WERI-Rb-1 (cell line): ENCODE results near the gene ATP10A.

Experiments
- DNase-seq: peaks from one replicate; pipeline ENCODE4 v3.0.0-alpha.2; 2020
- H3K27ac ChIP-seq: fragments of 250-450 bp; sonication (Bioruptor Pico); 2 replicates; pipeline ENCODE4 v1.5.1; 2020; ENCODE audit warnings: mild to moderate bottlenecking, moderate library complexity
- H3K27me3 ChIP-seq: fragments of 250-450 bp; sonication (Bioruptor Pico); 2 replicates; pipeline ENCODE4 v1.5.1; 2021; ENCODE audit warnings: mild to moderate bottlenecking, low read depth, moderate library complexity; ENCODE audit not compliant: insufficient read depth, severe bottlenecking
- H3K36me3 ChIP-seq: fragments of 250-450 bp; sonication (Bioruptor Pico); 2 replicates; pipeline ENCODE4 v1.5.1; 2020; ENCODE audit warnings: mild to moderate bottlenecking, moderate library complexity
- H3K4me3 ChIP-seq: 2 replicates; pipeline ENCODE4 v1.5.1; 2011; ENCODE audit warnings: low read depth, mild to moderate bottlenecking, control low read depth, low read length
- H3K9me3 ChIP-seq: fragments of 250-450 bp; sonication (Bioruptor Pico); 2 replicates; pipeline ENCODE4 v1.5.1; 2021; ENCODE audit warnings: mild to moderate bottlenecking, moderate library complexity; ENCODE audit not compliant: severe bottlenecking
- TF ChIP-seq, protein P1 (sequence below): IDR thresholded peaks from 2 replicates; pipeline ENCODE4 v1.5.1; 2011; ENCODE audit warnings: low read depth, mild to moderate bottlenecking, control low read depth, inconsistent platforms, low read length

ATP10A gene

DNA sequence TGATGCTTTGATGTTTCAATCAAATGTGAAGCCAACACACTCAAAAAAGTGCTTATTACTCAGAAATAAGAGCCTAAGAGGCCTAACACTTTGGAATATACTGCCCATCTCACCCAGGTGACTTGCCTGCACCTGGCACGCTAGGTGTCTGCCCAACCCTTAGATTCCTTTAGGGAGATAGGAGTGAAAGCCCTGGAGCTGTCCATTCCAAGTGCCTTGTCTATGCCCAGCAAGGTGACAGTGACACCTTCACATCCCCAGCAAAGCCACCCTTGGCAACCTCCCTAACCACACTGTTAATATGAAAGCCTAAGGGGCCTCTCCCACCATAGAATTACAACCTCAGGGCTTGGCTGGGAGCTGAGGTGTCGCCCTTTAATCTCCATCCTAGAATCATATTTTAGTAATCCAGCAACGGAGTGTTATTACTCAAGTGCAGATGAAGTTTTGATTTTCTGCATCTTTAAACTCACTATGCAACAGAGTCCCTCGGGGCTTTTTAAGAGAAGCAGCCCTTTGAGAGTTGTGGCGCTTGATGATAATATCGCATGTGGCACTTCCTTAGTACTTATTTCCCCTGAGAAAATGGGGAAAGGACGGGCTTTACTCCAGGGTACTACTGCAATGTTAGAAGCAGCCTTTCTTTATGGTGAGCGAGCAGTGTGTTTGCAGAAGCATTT is 24.8 kb downstream of the ATP10A start:
- Histone ChIP-seq H3K27me3 (no peaks in the 10 kb centered on the region), H3K9me3 (no peaks in the 10 kb centered on the region), H3K36me3 (no peaks in the 10 kb centered on the region), H3K27ac (no peak overlapping the region), H3K4me3 (no peak overlapping the region)
- no peak for DNase-seq
- TF ChIP-seq, protein P1, sequence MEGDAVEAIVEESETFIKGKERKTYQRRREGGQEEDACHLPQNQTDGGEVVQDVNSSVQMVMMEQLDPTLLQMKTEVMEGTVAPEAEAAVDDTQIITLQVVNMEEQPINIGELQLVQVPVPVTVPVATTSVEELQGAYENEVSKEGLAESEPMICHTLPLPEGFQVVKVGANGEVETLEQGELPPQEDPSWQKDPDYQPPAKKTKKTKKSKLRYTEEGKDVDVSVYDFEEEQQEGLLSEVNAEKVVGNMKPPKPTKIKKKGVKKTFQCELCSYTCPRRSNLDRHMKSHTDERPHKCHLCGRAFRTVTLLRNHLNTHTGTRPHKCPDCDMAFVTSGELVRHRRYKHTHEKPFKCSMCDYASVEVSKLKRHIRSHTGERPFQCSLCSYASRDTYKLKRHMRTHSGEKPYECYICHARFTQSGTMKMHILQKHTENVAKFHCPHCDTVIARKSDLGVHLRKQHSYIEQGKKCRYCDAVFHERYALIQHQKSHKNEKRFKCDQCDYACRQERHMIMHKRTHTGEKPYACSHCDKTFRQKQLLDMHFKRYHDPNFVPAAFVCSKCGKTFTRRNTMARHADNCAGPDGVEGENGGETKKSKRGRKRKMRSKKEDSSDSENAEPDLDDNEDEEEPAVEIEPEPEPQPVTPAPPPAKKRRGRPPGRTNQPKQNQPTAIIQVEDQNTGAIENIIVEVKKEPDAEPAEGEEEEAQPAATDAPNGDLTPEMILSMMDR: no peak

DNA sequence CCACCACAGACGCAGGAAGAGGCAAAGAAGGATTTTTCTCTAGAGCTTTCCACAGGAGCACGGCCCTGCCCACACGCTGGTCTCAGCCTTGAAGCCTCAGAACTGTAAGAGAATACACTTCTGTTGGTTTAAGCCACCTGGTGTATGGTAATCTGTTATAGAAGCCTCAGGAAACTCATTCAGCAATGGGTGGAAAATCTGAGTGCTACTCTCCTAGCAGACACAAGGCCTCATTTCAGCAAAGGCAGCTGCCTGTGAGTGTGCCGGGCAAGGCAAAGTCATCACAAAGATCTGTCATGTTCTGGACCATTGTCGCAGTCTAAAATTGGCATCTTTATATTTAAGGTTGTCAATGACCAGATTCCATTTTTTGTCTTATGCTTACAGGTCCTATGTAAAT is 31.0 kb downstream of the ATP10A start:
- TF ChIP-seq, protein P1: no peak
- DNase-seq: no peak
- H3K4me3 ChIP-seq: no peak overlapping the region
- no peak overlapping the region for H3K27ac ChIP-seq
- H3K9me3 ChIP-seq: no peaks in the 10 kb centered on the region
- H3K27me3 ChIP-seq: no peaks in the 10 kb centered on the region
- no peaks in the 10 kb centered on the region for H3K36me3 ChIP-seq

DNA sequence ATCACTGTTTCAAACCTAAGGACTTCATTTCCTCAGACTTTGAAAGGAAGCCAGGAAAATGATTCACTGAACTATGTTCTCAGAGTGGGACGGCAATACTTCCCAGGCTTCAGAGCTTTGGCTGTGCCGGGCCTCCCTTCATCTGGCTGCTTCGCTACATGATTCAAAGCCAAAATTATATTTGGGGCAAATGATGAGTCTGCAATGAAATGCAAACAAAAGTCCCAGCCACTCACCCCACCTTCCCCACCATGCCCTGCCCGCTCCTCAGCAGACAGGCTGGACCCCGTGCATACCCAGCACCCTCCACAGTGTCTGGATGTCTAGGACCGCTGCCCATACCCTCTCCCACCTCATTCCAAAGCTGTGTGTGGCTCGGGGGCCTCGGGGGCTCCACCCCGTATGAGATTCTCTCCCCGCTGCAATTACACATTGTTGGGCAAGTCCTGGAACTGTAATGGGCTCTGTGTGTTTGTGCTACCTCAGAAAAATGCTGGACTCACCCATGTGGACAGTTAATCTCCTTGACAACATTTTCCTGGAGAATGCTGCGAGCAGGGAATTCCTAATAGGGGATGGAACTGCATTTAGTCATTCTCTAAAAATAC is 32.2 kb downstream of the ATP10A start:
- H3K27ac ChIP-seq: no peak overlapping the region
- H3K27me3 ChIP-seq: no peaks in the 10 kb centered on the region
- no peak overlapping the region for H3K4me3 ChIP-seq
- TF ChIP-seq, protein P1: no peak
- no peaks in the 10 kb centered on the region for H3K36me3 ChIP-seq
- no peak for DNase-seq
- H3K9me3 ChIP-seq: no peaks in the 10 kb centered on the region

DNA sequence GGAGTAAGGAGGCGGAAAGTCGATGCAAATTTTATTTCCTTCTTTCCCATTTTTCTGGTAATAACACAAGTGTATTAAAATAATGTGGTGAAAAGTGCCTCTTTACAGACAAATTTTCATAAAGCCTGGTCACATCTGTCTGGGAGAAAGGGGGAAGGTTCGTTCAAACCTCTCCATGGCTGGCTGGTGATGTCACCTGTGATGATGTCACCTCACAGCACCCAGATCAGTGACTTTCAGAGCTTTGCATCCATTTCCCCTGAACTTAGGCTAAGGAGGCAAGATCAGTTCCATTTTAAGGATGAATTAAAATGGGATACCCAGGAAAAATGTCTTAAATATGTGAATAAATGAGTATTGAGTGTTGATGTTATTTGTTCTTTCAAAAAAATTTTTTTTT is 34.1 kb downstream of the ATP10A start:
- Histone ChIP-seq H3K27me3 (no peaks in the 10 kb centered on the region), H3K36me3 (no peaks in the 10 kb centered on the region), H3K4me3 (no peak overlapping the region), H3K9me3 (no peaks in the 10 kb centered on the region), H3K27ac (no peak overlapping the region)
- TF ChIP-seq, protein P1: no peak
- no peak for DNase-seq

DNA sequence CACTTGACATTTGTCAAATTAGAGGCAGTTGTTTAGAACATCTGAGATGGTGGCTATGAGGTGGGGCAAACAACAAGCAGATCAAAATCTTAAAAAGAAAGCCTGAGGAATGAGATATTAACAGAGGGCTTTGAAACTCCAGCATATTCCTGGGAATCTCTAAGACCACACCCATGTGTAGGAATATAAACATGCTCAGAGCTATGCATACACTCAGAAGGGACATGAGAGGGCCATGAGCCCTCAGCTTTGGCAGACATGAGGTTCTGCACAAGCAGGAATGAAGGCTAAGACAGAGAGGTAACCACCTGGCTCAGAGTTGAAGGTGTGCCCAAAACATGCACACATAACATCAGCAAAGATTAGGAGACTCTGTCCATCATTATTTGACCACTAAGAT is 37.9 kb downstream of the ATP10A start:
- H3K27ac ChIP-seq: no peak overlapping the region
- TF ChIP-seq, protein P1: no peak
- H3K36me3 ChIP-seq: no peaks in the 10 kb centered on the region
- no peaks in the 10 kb centered on the region for H3K27me3 ChIP-seq
- no peak for DNase-seq
- no peaks in the 10 kb centered on the region for H3K9me3 ChIP-seq
- no peak overlapping the region for H3K4me3 ChIP-seq

DNA sequence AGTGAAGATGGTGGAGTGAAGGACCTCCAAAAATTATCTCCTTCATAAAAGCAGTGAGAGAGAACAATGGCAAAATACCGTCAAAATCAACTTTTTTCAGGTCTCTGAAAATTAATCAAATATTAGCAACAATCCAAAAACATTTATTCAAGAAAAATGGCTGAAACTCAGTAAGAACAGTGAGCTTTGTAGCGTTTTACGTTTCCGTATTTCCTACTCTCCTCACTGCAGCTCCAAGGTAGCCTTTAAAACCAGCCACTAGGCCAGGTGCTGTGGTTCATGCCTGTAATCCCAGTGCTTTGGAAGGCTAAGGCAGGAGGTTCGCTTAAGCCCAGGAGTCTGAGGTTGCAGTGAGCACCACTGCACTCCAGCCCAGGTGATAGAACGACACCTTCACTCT is 38.5 kb downstream of the ATP10A start:
- DNase-seq: no peak
- H3K27ac ChIP-seq: no peak overlapping the region
- no peak overlapping the region for H3K4me3 ChIP-seq
- H3K36me3 ChIP-seq: no peaks in the 10 kb centered on the region
- H3K9me3 ChIP-seq: no peaks in the 10 kb centered on the region
- no peaks in the 10 kb centered on the region for H3K27me3 ChIP-seq
- TF ChIP-seq, protein P1: no peak
